GM19239 (cell line): Measurements from ENCODE around the gene DPPA5.
"Not testable (repeated sequence)": the region's sequence is repeated elsewhere in the genome, so short reads cannot be mapped to it uniquely, and the experiment has no call there.

Source experiments
- DNase-seq: peaks from one replicate; pipeline ENCODE4 v3.0.0; 2011; ENCODE audit warnings: low spot score; ENCODE audit not compliant: insufficient read length
- FAIRE-seq: peaks from 2 replicates; lab custom pipeline; 2011; peaks lifted over from hg19 to GRCh38; lab: Jason Lieb, UNC

The DPPA5 gene

DNA sequence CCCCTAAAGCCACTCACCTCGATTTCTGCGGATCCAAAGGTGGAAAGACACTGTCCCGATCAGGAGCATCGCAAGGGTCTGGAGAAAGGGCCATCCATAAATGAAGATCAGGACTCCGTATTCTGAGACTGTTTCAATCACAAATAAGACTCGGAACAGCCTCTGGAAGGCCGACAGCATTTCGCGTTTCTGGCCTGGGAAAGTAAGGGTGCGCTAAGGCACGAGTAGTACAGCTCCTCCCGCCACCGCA lies 44.6 kb downstream of the DPPA5 start:
- DNase-seq: no peak
- FAIRE-seq: no peak

DNA sequence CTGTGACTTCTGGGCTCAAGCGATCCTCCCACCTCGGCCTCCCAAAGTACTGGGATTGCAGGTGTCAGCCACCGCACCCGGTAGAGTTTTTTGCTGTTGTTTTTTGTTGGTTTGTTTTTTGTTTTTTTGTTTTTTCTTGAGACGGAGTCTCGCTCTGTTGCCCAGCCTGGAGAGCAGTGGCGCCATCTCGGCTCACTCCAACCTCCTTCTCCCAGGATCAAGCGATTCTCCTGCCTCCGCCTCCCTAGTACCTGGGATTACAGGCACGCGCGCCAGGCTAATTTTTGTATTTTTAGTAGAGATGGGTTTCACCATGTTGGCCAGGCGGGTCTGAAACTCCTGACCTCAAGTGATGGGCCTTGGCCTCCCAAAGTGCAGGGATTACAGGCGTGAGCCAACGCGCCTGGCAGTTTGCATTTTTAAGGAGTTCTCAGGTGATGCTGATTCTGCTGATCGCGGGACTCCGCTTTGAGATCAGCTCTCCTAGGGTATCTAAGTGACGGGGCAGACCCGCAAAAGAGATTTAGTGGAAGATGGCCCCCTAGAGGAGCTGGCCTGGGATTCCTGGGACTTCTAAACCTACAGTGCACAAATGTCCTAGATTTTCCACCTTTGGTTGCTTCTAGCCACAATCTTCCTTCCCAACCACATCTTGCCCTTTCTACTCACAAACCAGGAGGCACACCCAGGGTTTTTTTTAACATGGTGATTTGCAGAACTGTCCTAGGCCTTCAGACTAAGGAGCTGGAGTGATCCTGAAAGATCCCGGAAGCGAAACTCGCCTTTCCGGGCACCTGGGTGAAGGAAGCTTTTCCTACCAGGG lies 45.2 kb downstream of the DPPA5 start:
- no peak for DNase-seq
- FAIRE-seq: no peak

DNA sequence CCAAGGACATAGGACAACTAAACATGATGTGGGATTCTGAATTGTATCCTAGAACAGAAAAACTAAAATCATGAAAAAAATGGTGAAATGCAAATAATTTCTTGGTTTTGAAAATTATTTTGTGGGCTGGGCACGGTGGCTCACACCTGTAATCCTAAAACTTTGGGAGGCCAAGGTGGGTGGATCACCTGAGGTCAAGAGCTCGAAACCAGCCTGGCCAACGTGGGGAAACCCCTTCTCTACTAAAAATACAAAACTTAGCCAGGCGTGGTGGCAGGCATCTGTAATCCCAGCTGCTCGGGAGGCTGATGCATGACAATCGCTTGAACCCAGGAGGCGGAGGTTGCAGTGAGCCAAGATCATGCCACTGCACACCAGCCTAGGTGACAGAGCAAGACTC lies 50.3 kb downstream of the DPPA5 start:
- peak; percentile 49 for FAIRE-seq
- not testable (repeated sequence) for DNase-seq
